Activated naive CD8-positive, alpha-beta T cell treated with anti-CD3 and anti-CD28 coated beads, Interleukin-2, amount 50 U/mL, for 16 hours (primary cell): ENCODE data around the gene YTHDF2.

Experiments used
- DNase-seq: peaks from one replicate; pipeline ENCODE4 v3.0.0-alpha.2; 2020; ENCODE audit warnings: low read depth, low spot score

Gene YTHDF2

GRCh38 chr1:28801461-28801860 is 64.7 kb downstream of the YTHDF2 start:
- DNase-seq = no peak

- no peak for DNase-seq
Measured at GRCh38 chr1:28803051-28803450, 66.3 kb downstream of the YTHDF2 start.

GRCh38 chr1:28803662-28804061 is 66.9 kb downstream of the YTHDF2 start:
- DNase-seq = no peak

- no peak for DNase-seq
Measured at GRCh38 chr1:28804071-28804470, 67.3 kb downstream of the YTHDF2 start.

- DNase-seq = no peak
Measured at GRCh38 chr1:28807046-28807445, 70.3 kb downstream of the YTHDF2 start.

- no peak for DNase-seq
Measured at GRCh38 chr1:28807986-28808385, 71.2 kb downstream of the YTHDF2 start.

GRCh38 chr1:28811369-28811765 is 74.6 kb downstream of the YTHDF2 start:
- no peak for DNase-seq

GRCh38 chr1:28811766-28812668 is 75.3 kb downstream of the YTHDF2 start, which contains the start of gene OPRD1:
TSS of gene OPRD1 (plus strand) at chr1:28812170. CDS start at chr1:28812384, 214 bp downstream.
- no peak for DNase-seq

GRCh38 chr1:28812669-28813468 is 76.1 kb downstream of the YTHDF2 start:
- DNase-seq = no peak

- no peak for DNase-seq
Measured at GRCh38 chr1:28813931-28814465, 77.3 kb downstream of the YTHDF2 start.

- no peak for DNase-seq
Measured at GRCh38 chr1:28815533-28816185, 78.9 kb downstream of the YTHDF2 start.

GRCh38 chr1:28817133-28817532 is 80.4 kb downstream of the YTHDF2 start:
- no peak for DNase-seq

GRCh38 chr1:28819020-28819419 is 82.3 kb downstream of the YTHDF2 start:
- no peak for DNase-seq
